Measurements from ENCODE around the gene SRSF3. TPM values are rescaled to one million over a fixed set of nuclear protein-coding genes. Genes with fewer than 3 reads are reported as not detected.

The SRSF3 gene
- total and polyA plus RNA-seq, 9 of the 15 experiments (the other 6 are each of a cell fraction or from before 2014, with no cell fraction given): 337 to 1,200 (median 518) TPM

DNA sequence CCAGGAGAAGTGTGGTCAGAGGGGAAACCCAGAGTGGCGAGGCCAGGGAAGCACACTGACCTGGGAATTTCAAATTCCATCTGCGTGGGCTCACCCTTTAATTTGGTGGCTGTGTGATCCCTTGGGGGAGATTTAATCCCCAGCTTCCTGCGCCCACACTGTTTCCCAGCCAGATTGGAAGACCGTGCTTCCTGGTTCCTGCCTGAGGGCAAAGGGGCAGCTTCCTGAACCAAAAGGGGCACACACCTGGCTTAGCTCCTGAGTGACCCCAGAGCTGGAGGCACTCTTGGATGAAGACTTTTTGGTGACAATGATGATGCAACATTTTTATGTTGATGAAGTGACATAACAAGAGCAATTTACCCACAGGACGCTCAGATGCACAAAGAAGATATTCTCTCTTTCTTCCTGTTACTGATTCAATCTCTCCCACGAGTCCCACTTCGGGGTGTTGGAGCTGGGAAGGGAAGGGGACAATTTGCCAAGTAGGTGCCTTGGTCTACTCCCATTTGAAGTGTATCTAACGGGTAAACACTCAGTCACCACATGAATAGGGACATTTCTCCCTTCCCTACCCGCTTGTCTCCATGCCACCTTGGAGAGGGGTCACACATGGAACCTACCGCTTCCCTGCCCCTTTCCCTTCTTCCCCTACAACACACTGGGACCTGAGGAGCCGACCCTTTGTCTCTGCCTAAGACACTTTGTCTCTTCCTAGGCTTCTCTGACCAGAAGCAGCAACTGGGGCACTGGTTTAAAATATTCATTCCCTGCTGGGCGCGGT, 55.7 kb downstream of the SRSF3 start (continued):
- TF ChIP-seq ETV1 (tag; conservative IDR thresholded peaks at IDR 0.05; ENCODE audit: low read depth): peak; percentile 66
- TF ChIP-seq GATA2 (CRISPR knock-in tag; IDR thresholded peaks at IDR 0.05): 0 out of 2 replicates have a peak, but pooled peaks have one; percentile 38
- peak; percentile 44; the same call in 1 of the 2 replicates for TF ChIP-seq TCF3 (CRISPR knock-in tag; IDR thresholded peaks at IDR 0.05)
- TF ChIP-seq LCOR (CRISPR knock-in tag; IDR thresholded peaks at IDR 0.05): 0 out of 2 replicates have a peak, but pooled peaks have one; percentile 39
- peak in 1 of 2 experiments; percentile 67; a peak in 1 of 4 replicates for TF ChIP-seq TRIM24 (IDR thresholded peaks at IDR 0.05)
- 0 out of 2 replicates have a peak, but pooled peaks have one; percentile 18 for TF ChIP-seq ESRRA (IDR thresholded peaks at IDR 0.05; ENCODE audit: borderline replicate concordance, low read depth)
- TF ChIP-seq SMAD3 (CRISPR knock-in tag; conservative IDR thresholded peaks at IDR 0.05): 0 out of 2 replicates have a peak, but pooled peaks have one; percentile 4
- no peak for TF ChIP-seq ELK1 (CRISPR knock-in tag; IDR thresholded peaks at IDR 0.05)
- TF ChIP-seq ZNF134 (CRISPR knock-in tag; conservative IDR thresholded peaks at IDR 0.05): 0 out of 2 replicates have a peak, but pooled peaks have one; percentile 9
- TF ChIP-seq, protein P1, sequence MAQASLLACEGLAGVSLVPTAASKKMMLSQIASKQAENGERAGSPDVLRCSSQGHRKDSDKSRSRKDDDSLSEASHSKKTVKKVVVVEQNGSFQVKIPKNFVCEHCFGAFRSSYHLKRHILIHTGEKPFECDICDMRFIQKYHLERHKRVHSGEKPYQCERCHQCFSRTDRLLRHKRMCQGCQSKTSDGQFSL (CRISPR knock-in tag; IDR thresholded peaks at IDR 0.05): 0 out of 2 replicates have a peak, but pooled peaks have one; percentile 36
- TF ChIP-seq, protein P1 (tag; IDR thresholded peaks at IDR 0.05): no peak
- TF ChIP-seq, protein P2, sequence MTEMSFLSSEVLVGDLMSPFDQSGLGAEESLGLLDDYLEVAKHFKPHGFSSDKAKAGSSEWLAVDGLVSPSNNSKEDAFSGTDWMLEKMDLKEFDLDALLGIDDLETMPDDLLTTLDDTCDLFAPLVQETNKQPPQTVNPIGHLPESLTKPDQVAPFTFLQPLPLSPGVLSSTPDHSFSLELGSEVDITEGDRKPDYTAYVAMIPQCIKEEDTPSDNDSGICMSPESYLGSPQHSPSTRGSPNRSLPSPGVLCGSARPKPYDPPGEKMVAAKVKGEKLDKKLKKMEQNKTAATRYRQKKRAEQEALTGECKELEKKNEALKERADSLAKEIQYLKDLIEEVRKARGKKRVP (CRISPR knock-in tag; IDR thresholded peaks at IDR 0.05): peak; percentile 96
- TF ChIP-seq GTF2B (IDR thresholded peaks at IDR 0.05; ENCODE audit: extremely low read depth, insufficient read length): no peak
- no peak for TF ChIP-seq MCM7 (IDR thresholded peaks at IDR 0.05)
- peak; percentile 23; the same call in 1 of the 2 replicates for TF ChIP-seq TEAD4 (IDR thresholded peaks at IDR 0.05; ENCODE audit: low read length)
- no peak for TF ChIP-seq TEAD4 (CRISPR knock-in tag; IDR thresholded peaks at IDR 0.05; ENCODE audit: borderline replicate concordance)
- 0 out of 2 replicates have a peak, but pooled peaks have one; percentile 29 for TF ChIP-seq ZNF589 (CRISPR knock-in tag; IDR thresholded peaks at IDR 0.05; ENCODE audit: low read depth)
- TF ChIP-seq, protein P3, sequence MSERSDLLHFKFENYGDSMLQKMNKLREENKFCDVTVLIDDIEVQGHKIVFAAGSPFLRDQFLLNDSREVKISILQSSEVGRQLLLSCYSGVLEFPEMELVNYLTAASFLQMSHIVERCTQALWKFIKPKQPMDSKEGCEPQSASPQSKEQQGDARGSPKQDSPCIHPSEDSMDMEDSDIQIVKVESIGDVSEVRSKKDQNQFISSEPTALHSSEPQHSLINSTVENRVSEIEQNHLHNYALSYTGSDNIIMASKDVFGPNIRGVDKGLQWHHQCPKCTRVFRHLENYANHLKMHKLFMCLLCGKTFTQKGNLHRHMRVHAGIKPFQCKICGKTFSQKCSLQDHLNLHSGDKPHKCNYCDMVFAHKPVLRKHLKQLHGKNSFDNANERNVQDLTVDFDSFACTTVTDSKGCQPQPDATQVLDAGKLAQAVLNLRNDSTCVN (CRISPR knock-in tag; IDR thresholded peaks at IDR 0.05): no peak
- TF ChIP-seq CXXC5 (CRISPR knock-in tag; IDR thresholded peaks at IDR 0.05): peak; percentile 42; the same call in 1 of the 2 replicates
